Testis (tissue), 2 donors: ENCODE data around the gene CITED1.

ENCODE experiments used
- CTCF ChIP-seq, 3 experiments: fragments of 450-650 bp in 2 of 3; fragments of 200-600 bp in 1 of 3; sonication (generic) in 1 of 3; IDR thresholded peaks; one replicate each; pipeline ENCODE4 v1.5.1; 2016 to 2019; ENCODE audit warnings: antibody characterized with exemption in 3 of 3, mild to moderate bottlenecking in 2 of 3, moderate library complexity in 1 of 3
- POLR2A ChIP-seq: fragments of 450-650 bp; IDR thresholded peaks from one replicate; pipeline ENCODE4 v1.6.1; 2017; ENCODE audit warnings: antibody characterized with exemption, mild to moderate bottlenecking, moderate library complexity

DNA sequence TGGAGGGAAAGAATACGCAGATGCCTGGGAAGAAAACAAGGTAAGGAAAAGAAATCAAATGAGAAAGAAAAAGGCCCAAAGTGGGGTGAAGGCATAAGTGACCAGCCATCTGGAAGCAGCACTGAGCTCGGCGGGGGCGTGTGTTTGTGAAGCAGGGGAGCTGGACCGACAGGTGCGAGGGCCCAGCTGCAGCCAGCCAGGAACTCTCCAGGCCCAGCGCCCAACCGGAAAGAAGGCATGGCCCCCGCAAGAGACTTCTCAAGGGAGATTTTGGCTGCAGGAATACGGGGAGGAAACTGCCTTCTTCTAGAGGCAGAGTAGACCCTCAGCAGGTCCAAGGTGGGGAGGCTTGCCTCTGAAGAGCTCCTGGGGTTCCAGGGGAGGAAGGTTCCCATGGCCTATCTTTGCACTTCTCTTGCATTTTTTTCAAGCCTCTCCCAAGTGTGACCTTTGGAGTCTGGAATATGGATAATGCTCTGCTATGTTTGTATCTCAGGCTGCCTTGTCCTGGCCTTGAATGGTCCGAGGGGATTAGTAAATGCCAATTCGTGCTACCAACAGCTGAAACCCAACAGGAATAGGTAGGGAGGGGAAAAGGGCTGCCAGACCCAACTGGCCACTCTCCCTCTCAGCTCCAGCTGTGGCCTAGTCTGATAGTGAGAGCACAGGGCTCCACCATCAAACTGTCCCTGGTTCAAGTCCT lies 10.8 kb upstream of the CITED1 start:
- no peak for TF ChIP-seq CTCF (IDR thresholded peaks at IDR 0.05)
- TF ChIP-seq POLR2A, result no peak
